Aorta (tissue), 5 donors: ENCODE measurements around the gene TMPRSS11E. TPM values are rescaled to one million over a fixed set of nuclear protein-coding genes. Genes with fewer than 3 reads are reported as not detected.
"Not testable (repeated sequence)": the region's sequence is repeated elsewhere in the genome, so short reads cannot be mapped to it uniquely, and the experiment has no call there.

Source experiments
- ATAC-seq: fragments of 200-7000 bp; cut with Tn5 transposase; one replicate; pipeline ENCODE4 v1.9.1; 2022; ENCODE audit warnings: moderate library complexity; ENCODE audit not compliant: low FRiP score
- DNase-seq, 2 donors: peaks; one replicate each; pipeline ENCODE4 v3.0.0-alpha.2; 2020
- H3K27ac ChIP-seq, 2 donors: one replicate each; pipeline ENCODE4 v1.5.1; 2013; ENCODE audit warnings: low read length in 2 of 2, mild to moderate bottlenecking in 2 of 2, moderate library complexity in 2 of 2, control low read depth in 1 of 2, inconsistent platforms in 1 of 2, low read depth in 1 of 2
- H3K27me3 ChIP-seq, 2 donors: one replicate each; pipeline ENCODE4 v1.6.1; 2013; ENCODE audit warnings: control low read depth in 1 of 2, low read length in 1 of 2, mild to moderate bottlenecking in 1 of 2, moderate library complexity in 1 of 2; ENCODE audit not compliant: insufficient read depth in 2 of 2, control insufficient read depth in 1 of 2
- H3K36me3 ChIP-seq, 2 donors: one replicate each; pipeline ENCODE4 v1.6.1; 2013; ENCODE audit warnings: control low read depth in 1 of 2, low read length in 1 of 2, mild to moderate bottlenecking in 1 of 2; ENCODE audit not compliant: insufficient read depth in 2 of 2, control insufficient read depth in 1 of 2
- H3K4me1 ChIP-seq, 2 donors: one replicate each; pipeline ENCODE4 v1.6.1; 2013; ENCODE audit warnings: low read length in 2 of 2, control low read depth in 1 of 2, mild to moderate bottlenecking in 1 of 2, moderate library complexity in 1 of 2; ENCODE audit not compliant: insufficient read depth in 2 of 2, control insufficient read depth in 1 of 2
- H3K4me3 ChIP-seq, 2 donors: one replicate each; pipeline ENCODE4 v1.5.1; 2013; ENCODE audit warnings: low read length in 2 of 2, control low read depth in 1 of 2, mild to moderate bottlenecking in 1 of 2
- H3K9me3 ChIP-seq: one replicate; pipeline ENCODE4 v1.6.1; 2013; ENCODE audit warnings: mild to moderate bottlenecking, low read length; ENCODE audit not compliant: control insufficient read depth
- WGBS, 2 donors: extraction: QIAGEN DNeasy Blood & Tissue Kit; methylation state at CpG; one replicate each; pipeline ENCODE4 v1.1.7; 2013; 5-methylcytosine and 5-hydroxymethylcytosine counted together
- intact Hi-C, 2 donors: fragments of 100-400 bp; cut with DNase I; formaldehyde crosslinking; loops; one replicate each; pipeline versions ENCODE4 v1.14.2 to v1.15.0; 2022
- long read RNA-seq, 2 donors: library from polyadenylated mRNA; unstranded; transcript quantifications; one replicate each; pipeline ENCODE4 v2.0.0, GENCODE V29; 2020 to 2021
- polyA plus RNA-seq, 2 donors: library from polyadenylated mRNA; stranded (reverse); fragments of 200-250 nt; gene quantifications; one replicate each; pipeline ENCODE4 v1.2.3, GENCODE V29; 2013
- total RNA-seq, 2 donors: library from RNA; stranded (reverse); fragmentation: NEBNext Ultra II Directional; extraction: Animal tissue kit (Norgen Biotek cat#: 25700); gene quantifications; one replicate each; pipeline ENCODE4 v1.2.1, GENCODE V29; 2021
- donor health status: healthy with polysubstance abuse.
- donor health status: Bipolar disorder and iron deficiency.
- donor health status: DM: no; HTN: no; CAD: no.
- donor health status: DM: no; HTN: no; CAD: no.
- donor health status: DM: yes; HTN: yes; CAD: no.

The TMPRSS11E gene
- total RNA-seq (not detected), polyA plus RNA-seq (under 1 TPM; 0.13 to 0.15 TPM)
- long read RNA-seq, donor 1, result 0 reads
- long read RNA-seq, donor 2, result 0 reads

GRCh38 chr4:68447201-68447600 is at the start of gene TMPRSS11E:
TSS of gene TMPRSS11E (plus strand) at chr4:68447463. CDS start at chr4:68447513, 50 bp downstream.
- H3K4me3 ChIP-seq, result no peak within 1 kb of the TSS
- H3K4me1 ChIP-seq, result no peaks in the 10 kb centered on the region
- H3K36me3 ChIP-seq, result no peaks in the 10 kb centered on the region
- WGBS, 2 donors, result 70 to 72% methylated on average over 3 of the region's 3 CpGs
- no peak for ATAC-seq
- no peaks in the 10 kb centered on the region for H3K9me3 ChIP-seq
- H3K27ac ChIP-seq, result no peak within 1 kb of the TSS
- H3K27me3 ChIP-seq, result no peaks in the 10 kb centered on the region
- intact Hi-C loops, result no loop called here
- DNase-seq, result no peak

DNA sequence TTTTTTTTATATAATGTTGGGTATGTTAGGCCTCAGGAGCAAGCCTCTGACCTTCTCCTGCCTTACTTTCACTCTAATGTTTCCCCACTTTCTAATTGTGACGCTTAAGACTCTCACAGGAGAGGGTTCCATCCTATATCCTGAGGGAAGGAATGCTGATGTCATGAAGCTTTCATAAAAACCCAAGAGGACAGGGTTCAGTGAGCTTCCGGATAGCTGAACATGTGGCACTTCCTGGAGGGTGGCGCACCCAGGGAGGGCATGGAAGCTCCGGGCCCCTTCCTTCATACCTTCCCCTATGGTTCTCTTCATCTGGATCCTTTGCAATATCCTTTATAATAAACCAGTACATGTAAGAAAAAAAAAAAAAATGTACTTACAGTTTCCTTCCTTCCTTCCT is 48.0 kb upstream of the TMPRSS11E start:
- H3K4me3 ChIP-seq, result no peak overlapping the region
- 81 to 88% methylated on average over 4 of the region's 4 CpGs for WGBS, 2 donors
- no peak for ATAC-seq
- H3K36me3 ChIP-seq, result no peaks in the 10 kb centered on the region
- H3K4me1 ChIP-seq, result no peaks in the 10 kb centered on the region
- no peaks in the 10 kb centered on the region for H3K27me3 ChIP-seq
- H3K27ac ChIP-seq, result no peak overlapping the region
- intact Hi-C loops, result no loop called here
- no peak for DNase-seq
- H3K9me3 ChIP-seq, result no peaks in the 10 kb centered on the region

DNA sequence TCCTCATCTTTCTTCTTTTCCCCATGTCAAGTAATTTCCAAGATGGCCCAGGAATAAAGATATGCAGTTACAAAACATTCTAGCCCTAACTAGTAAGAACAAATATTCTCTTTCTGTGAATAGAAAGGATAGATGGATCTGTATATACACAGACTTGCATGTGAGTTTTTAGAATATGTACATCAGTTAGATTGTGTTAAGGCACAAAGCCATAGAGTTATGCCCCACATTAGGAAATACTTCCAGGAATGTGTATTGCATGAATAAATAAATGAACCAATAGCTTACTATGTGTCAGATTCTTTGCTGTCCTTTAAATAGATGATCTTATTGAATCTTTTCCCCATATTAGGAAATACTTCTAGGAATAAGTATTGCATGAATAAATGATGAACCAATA is 46.0 kb upstream of the TMPRSS11E start:
- intact Hi-C loops, result no loop called here
- Histone ChIP-seq H3K36me3 (no peaks in the 10 kb centered on the region), H3K27me3 (peaks cover 0 to 3% of the 10 kb centered on the region in 2 donors), H3K4me3 (no peak overlapping the region), H3K27ac (no peak overlapping the region), H3K4me1 (no peaks in the 10 kb centered on the region), H3K9me3 (no peaks in the 10 kb centered on the region)
- ATAC-seq (no peak), DNase-seq (no peak)

- Histone ChIP-seq H3K4me3 (no peak overlapping the region), H3K9me3 (no peaks in the 10 kb centered on the region), H3K4me1 (no peaks in the 10 kb centered on the region), H3K36me3 (no peaks in the 10 kb centered on the region), H3K27ac (no peak overlapping the region), H3K27me3 (peaks cover 0 to 3% of the 10 kb centered on the region in 2 donors)
- intact Hi-C loops, result no loop called here
- ATAC-seq (no peak), DNase-seq (no peak)
- 35 to 45% methylated on average over 2 of the region's 2 CpGs for WGBS, 2 donors
Measured at GRCh38 chr4:68404153-68404552, 43.1 kb upstream of the TMPRSS11E start.

- H3K4me1 ChIP-seq, ATAC-seq, H3K9me3 ChIP-seq, H3K4me3 ChIP-seq, H3K27ac ChIP-seq, H3K27me3 ChIP-seq, intact Hi-C loops, DNase-seq, H3K36me3 ChIP-seq: not testable (repeated sequence)
- WGBS, 2 donors, result 52 to 61% methylated on average over 13 of the region's 13 CpGs
Measured at GRCh38 chr4:68405718-68406478, 41.4 kb upstream of the TMPRSS11E start.

DNA sequence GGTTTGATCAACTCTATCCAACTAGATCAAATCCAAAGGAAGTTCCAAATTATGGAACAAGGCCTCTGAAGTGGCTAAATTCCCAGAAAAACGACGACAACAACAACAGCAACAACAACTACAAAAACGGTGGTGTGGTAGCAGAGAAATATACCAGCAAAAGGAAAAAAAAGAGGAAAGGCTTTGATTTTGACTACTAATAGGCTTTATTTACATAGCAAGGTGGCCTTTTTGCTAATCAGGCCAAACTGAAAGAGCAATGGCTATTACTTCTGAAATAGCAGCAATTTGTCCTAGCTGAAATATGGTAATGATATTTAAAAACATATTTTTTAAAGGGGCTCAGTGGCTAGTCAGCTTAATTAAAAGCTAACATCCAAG is 40.8 kb upstream of the TMPRSS11E start:
- intact Hi-C loops, result no loop called here
- DNase-seq (no peak), ATAC-seq (no peak)
- H3K27me3 ChIP-seq, result peaks cover 0 to 3% of the 10 kb centered on the region in 2 donors
- WGBS, 2 donors, result 19 to 27% methylated on average over 3 of the region's 3 CpGs
- no peaks in the 10 kb centered on the region for H3K9me3 ChIP-seq
- H3K4me3 ChIP-seq, result no peak overlapping the region
- no peak overlapping the region for H3K27ac ChIP-seq
- H3K4me1 ChIP-seq, result no peaks in the 10 kb centered on the region
- no peaks in the 10 kb centered on the region for H3K36me3 ChIP-seq

GRCh38 chr4:68407015-68407867 is 40.0 kb upstream of the TMPRSS11E start:
- H3K27me3 ChIP-seq, ATAC-seq, H3K4me3 ChIP-seq, intact Hi-C loops, H3K9me3 ChIP-seq, H3K4me1 ChIP-seq, DNase-seq, H3K36me3 ChIP-seq, H3K27ac ChIP-seq: not testable (repeated sequence)
- WGBS, 2 donors, result 26 to 30% methylated on average over 10 of the region's 10 CpGs

DNA sequence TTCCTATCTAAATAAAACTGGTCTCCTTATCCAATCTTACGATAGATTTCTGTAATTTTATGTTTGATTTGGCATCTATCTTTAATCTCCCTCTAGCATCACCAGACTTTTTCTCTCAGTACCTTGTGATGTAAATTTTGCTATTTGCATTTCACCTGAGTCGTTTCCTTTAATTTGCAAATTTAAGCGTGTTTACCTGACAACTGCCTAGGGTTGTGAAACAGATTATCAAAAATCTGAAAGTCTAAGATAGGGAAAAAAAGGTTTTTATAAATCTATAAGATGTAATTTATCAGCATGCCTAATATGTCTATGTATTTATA is 39.4 kb upstream of the TMPRSS11E start:
- Histone ChIP-seq H3K4me1 (no peaks in the 10 kb centered on the region), H3K36me3 (no peaks in the 10 kb centered on the region), H3K4me3 (no peak overlapping the region), H3K27me3 (peaks cover 0 to 3% of the 10 kb centered on the region in 2 donors), H3K27ac (no peak overlapping the region), H3K9me3 (no peaks in the 10 kb centered on the region)
- ATAC-seq (no peak), DNase-seq (no peak)
- 26% methylated on average over 3 of the region's 3 CpGs for WGBS, 2 donors
- intact Hi-C loops, result no loop called here

DNA sequence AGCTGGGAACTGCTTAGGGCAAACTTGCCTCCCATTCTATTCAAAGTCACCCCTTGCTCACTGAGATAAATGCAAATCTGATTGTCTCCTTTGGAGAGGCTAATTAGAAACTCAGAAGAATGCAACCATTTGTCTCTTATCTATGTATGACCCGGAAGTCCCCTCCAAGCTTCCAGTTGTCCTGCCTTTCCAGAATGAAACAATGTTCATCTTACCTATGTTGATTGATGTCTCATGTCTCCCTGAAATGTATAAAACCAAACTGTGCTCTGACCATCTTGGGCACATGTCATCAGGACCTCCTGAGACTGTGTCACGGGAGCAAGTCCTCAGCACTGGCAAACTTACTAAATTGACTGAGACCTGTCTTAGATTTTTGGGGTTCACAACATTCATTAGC is 37.1 kb upstream of the TMPRSS11E start:
- no peak overlapping the region for H3K4me3 ChIP-seq
- no peaks in the 10 kb centered on the region for H3K4me1 ChIP-seq
- DNase-seq (no peak), ATAC-seq (no peak)
- H3K36me3 ChIP-seq, result no peaks in the 10 kb centered on the region
- intact Hi-C loops, result no loop called here
- WGBS, 2 donors, result 58 to 62% methylated on average over 2 of the region's 2 CpGs
- H3K27ac ChIP-seq, result no peak overlapping the region
- H3K27me3 ChIP-seq, result peaks cover 0 to 3% of the 10 kb centered on the region in 2 donors
- no peaks in the 10 kb centered on the region for H3K9me3 ChIP-seq
